HepG2 (cell line): ENCODE results near the gene CYP20A1. TPM values are rescaled to one million over a fixed set of nuclear protein-coding genes. Genes with fewer than 3 reads are reported as not detected.

ENCODE experiments used
- ATAC-seq: fragments of 200-7000 bp; cut with Tn5 transposase; 3 replicates; pipeline ENCODE4 v1.9.1; 2020; ENCODE audit warnings: mild to moderate bottlenecking, moderate library complexity
- BruUV-seq: library from RNA; stranded (reverse); fragments of 400-500 nt; replicated peaks from 2 replicates; lab custom pipeline; 2021; lab: Mats Ljungman, UMichigan
- CTCF ChIA-PET: fragments of 300-600 bp; formaldehyde crosslinking; extraction: SDS; loops from one replicate; lab custom pipeline; 2021; ENCODE audit warnings: low total read pairs, inconsistent platforms, low intra/inter-chr PET ratio; lab: Yijun Ruan, JAX
- POLR2A ChIA-PET: fragments of 350-600 bp; sonication (Branson Sonifier 250); formaldehyde crosslinking; loops from one replicate; lab custom pipeline; 2020; ENCODE audit warnings: antibody characterized with exemption, inconsistent platforms; lab: Yijun Ruan, JAX
- DNase-seq: peaks from one replicate; pipeline ENCODE4 v3.0.0-alpha.2; 2015; ENCODE audit warnings: low spot score
- FAIRE-seq: peaks from 3 replicates; lab custom pipeline; 2011; peaks lifted over from hg19 to GRCh38; lab: Jason Lieb, UNC
- H2AFZ ChIP-seq: one replicate; pipeline ENCODE4 v1.6.1; 2011; ENCODE audit warnings: low read length, inconsistent platforms
- H3K27ac ChIP-seq: fragments of 300-600 bp; 3 replicates; pipeline ENCODE4 v1.8.0; 2011; ENCODE audit warnings: mixed run types, mild to moderate bottlenecking, mixed read lengths, low read length, inconsistent platforms; ENCODE audit not compliant: insufficient read depth; ENCODE audit errors: extremely low read length
- H3K27me3 ChIP-seq, 2 experiments: fragments of 200-600 bp in 1 of 2; 2 replicates in 1 of 2; 3 replicates in 1 of 2; pipeline versions ENCODE4 v1.6.0 to v1.8.0; 2011; ENCODE audit warnings: low read length in 2 of 2, mild to moderate bottlenecking in 2 of 2, moderate library complexity in 2 of 2, inconsistent platforms in 1 of 2; ENCODE audit not compliant: insufficient read depth in 2 of 2, control insufficient read depth in 1 of 2
- H3K36me3 ChIP-seq, 2 experiments: fragments of 200-600 bp in 1 of 2; replicated peaks in 1 of 2; 2 replicates in 1 of 2; 3 replicates in 1 of 2; pipeline versions ENCODE4 v1.5.1 to v1.8.0; 2011; ENCODE audit warnings: low read length in 2 of 2, inconsistent platforms in 1 of 2; ENCODE audit not compliant: insufficient read depth in 2 of 2, control insufficient read depth in 1 of 2
- H3K4me1 ChIP-seq: 2 replicates; pipeline ENCODE4 v1.5.1; 2012; ENCODE audit warnings: low read length, inconsistent platforms; ENCODE audit not compliant: insufficient read depth
- H3K4me2 ChIP-seq: 2 replicates; pipeline ENCODE4 v1.6.0; 2011; ENCODE audit warnings: low read depth, low read length, inconsistent platforms
- H3K4me3 ChIP-seq, 3 experiments: fragments of 200-600 bp in 1 of 3; sonication (generic), shearing (Covaris generic) in 1 of 3; replicated peaks in 1 of 3; 2 replicates each; pipeline ENCODE4 v1.5.1; 2011 to 2016; ENCODE audit warnings: low read length in 3 of 3, inconsistent platforms in 2 of 3, low read depth in 2 of 3, mild to moderate bottlenecking in 2 of 3, control low read depth in 1 of 3, mixed read lengths in 1 of 3; ENCODE audit not compliant: insufficient read depth in 1 of 3
- H3K79me2 ChIP-seq: one replicate; pipeline ENCODE4 v1.6.1; 2011; ENCODE audit warnings: low read length, inconsistent platforms; ENCODE audit not compliant: insufficient read depth
- H3K9ac ChIP-seq: 2 replicates; pipeline ENCODE4 v1.6.0; 2011; ENCODE audit warnings: mild to moderate bottlenecking, low read depth, low read length, inconsistent platforms; ENCODE audit not compliant: insufficient read depth
- H3K9me3 ChIP-seq: 2 replicates; pipeline ENCODE4 v1.5.1; 2012; ENCODE audit warnings: mild to moderate bottlenecking, low read length
- H4K20me1 ChIP-seq: 2 replicates; pipeline ENCODE4 v1.6.0; 2011; ENCODE audit warnings: inconsistent platforms, mild to moderate bottlenecking, low read length, moderate library complexity; ENCODE audit not compliant: insufficient read depth
- IRF1 ChIP-seq: sonication (generic); formaldehyde crosslinking; IDR thresholded peaks from 2 replicates; pipeline ENCODE4 v1.4.0; 2020; ENCODE audit warnings: low read depth, mild to moderate bottlenecking, missing genetic modification reagents
- MAF1 ChIP-seq: sonication (generic); formaldehyde crosslinking; IDR thresholded peaks from 2 replicates; pipeline ENCODE4 v1.5.0; 2020; ENCODE audit warnings: missing genetic modification reagents, borderline replicate concordance
- MAFF ChIP-seq: IDR thresholded peaks from 2 replicates; pipeline ENCODE4 v1.6.1; 2011; ENCODE audit warnings: low read depth, low read length, improper control_type of control experiment
- MAFK ChIP-seq, 2 experiments: IDR thresholded peaks in 1 of 2; conservative IDR thresholded peaks in 1 of 2; 2 replicates each; pipeline ENCODE4 v1.6.1; 2011; ENCODE audit warnings: improper control_type of control experiment in 2 of 2, low read length in 2 of 2
- NCOA2 ChIP-seq: sonication (generic); formaldehyde crosslinking; IDR thresholded peaks from 2 replicates; pipeline ENCODE4 v1.8.0; 2022; ENCODE audit warnings: inconsistent platforms
- NR2F6 ChIP-seq, 2 experiments: IDR thresholded peaks; 2 replicates each; pipeline ENCODE4 v1.6.1; 2016; ENCODE audit warnings: antibody characterized with exemption in 1 of 2, mild to moderate bottlenecking in 1 of 2
- RFX3 ChIP-seq: IDR thresholded peaks from 2 replicates; pipeline ENCODE4 v1.6.1; 2016; ENCODE audit warnings: missing biosample characterization, missing genetic modification reagents
- SMAD3 ChIP-seq: sonication (generic); formaldehyde crosslinking; IDR thresholded peaks from 2 replicates; pipeline ENCODE4 v1.4.0; 2020; ENCODE audit warnings: missing genetic modification reagents
- SOX13 ChIP-seq, 3 experiments: fragments of 450-650 bp in 1 of 3; sonication (generic) in 1 of 3; formaldehyde crosslinking in 1 of 3; IDR thresholded peaks in 2 of 3; conservative IDR thresholded peaks in 1 of 3; 2 replicates each; pipeline versions ENCODE4 v1.5.0 to v1.6.1; 2016 to 2020; ENCODE audit warnings: antibody characterized with exemption in 1 of 3, mild to moderate bottlenecking in 1 of 3, missing compliant biosample characterization in 1 of 3, missing genetic modification reagents in 1 of 3, moderate library complexity in 1 of 3
- ZBTB43 ChIP-seq: sonication (generic); formaldehyde crosslinking; conservative IDR thresholded peaks from 2 replicates; pipeline ENCODE4 v1.4.0; 2020; ENCODE audit warnings: missing genetic modification reagents
- ZBTB8A ChIP-seq: sonication (generic); formaldehyde crosslinking; IDR thresholded peaks from 2 replicates; pipeline ENCODE4 v1.4.0; 2020; ENCODE audit warnings: mild to moderate bottlenecking, low read depth, missing genetic modification reagents, borderline replicate concordance
- ZNF20 ChIP-seq: sonication (generic); formaldehyde crosslinking; IDR thresholded peaks from 2 replicates; pipeline ENCODE4 v1.4.0; 2020; ENCODE audit warnings: mild to moderate bottlenecking, moderate library complexity, missing genetic modification reagents
- ZNF549 ChIP-seq: sonication (generic); formaldehyde crosslinking; IDR thresholded peaks from 2 replicates; pipeline ENCODE4 v1.5.0; 2020; ENCODE audit warnings: missing genetic modification reagents
- ZNF850 ChIP-seq: sonication (generic); formaldehyde crosslinking; conservative IDR thresholded peaks from 2 replicates; pipeline ENCODE4 v1.9.0; 2021; ENCODE audit warnings: mild to moderate bottlenecking, missing genetic modification reagents
- ZSCAN20 ChIP-seq: sonication (generic); formaldehyde crosslinking; IDR thresholded peaks from 2 replicates; pipeline ENCODE4 v1.4.0; 2020; ENCODE audit warnings: missing genetic modification reagents, mild to moderate bottlenecking, borderline replicate concordance
- ZSCAN31 ChIP-seq: sonication (generic); formaldehyde crosslinking; IDR thresholded peaks from 2 replicates; pipeline ENCODE4 v1.5.0; 2020; ENCODE audit warnings: low read depth, mild to moderate bottlenecking, missing genetic modification reagents
- WGBS: methylation state at CpG from one replicate; pipeline ENCODE4 v1.1.6; 2017; ENCODE audit warnings: low lambda C conversion rate; 5-methylcytosine and 5-hydroxymethylcytosine counted together
- in situ Hi-C: cut with HindIII; loops from 2 replicates; pipeline ENCODE4 v1.10.0; 2017; ENCODE audit warnings: low pct_unique_long_range_greater_than_20kb; ENCODE audit not compliant: extremely low pct_ligation_motif_present
- intact Hi-C: fragments of 100-400 bp; cut with micrococcal nuclease; formaldehyde crosslinking; loops from one replicate; pipeline ENCODE4 v1.10.0; 2022; ENCODE audit not compliant: unreplicated experiment
- polyA plus RNA-seq, 8 experiments: library from polyadenylated mRNA; depleted of rRNA in 3 of 8; stranded (reverse) in 7 of 8; unstranded in 1 of 8; fragments of >200 nt; fragmentation: Illumina TruSeq in 4 of 8; extraction: Trizol in 4 of 8; gene quantifications; 2 replicates each; pipeline versions ENCODE4 v1.2.1 to v1.2.3, GENCODE V29; 2011 to 2016; ENCODE audit warnings: low read depth in 4 of 8, missing spikeins in 1 of 8, mixed read lengths in 1 of 8; ENCODE audit not compliant: insufficient read depth in 1 of 8
- total RNA-seq, 5 experiments: library from RNA; depleted of rRNA; stranded (reverse); fragments of >200 nt; fragmentation: Illumina TruSeq; extraction: Trizol; gene quantifications; 2 replicates each; pipeline ENCODE4 v1.2.3, GENCODE V29; 2016; ENCODE audit warnings: low read depth in 1 of 5
- TF ChIP-seq, protein P1 (sequence below): sonication (generic); formaldehyde crosslinking; conservative IDR thresholded peaks from 2 replicates; pipeline ENCODE4 v1.8.0; 2022; ENCODE audit warnings: missing genetic modification reagents

The CYP20A1 gene
- total and polyA plus RNA-seq, 2 of the 13 experiments (the other 11 are each of a cell fraction or from before 2014, with no cell fraction given): 9.6 to 35.3 TPM

GRCh38 chr2:203344667-203345066, 105.8 kb downstream of the CYP20A1 start:
- intact Hi-C loops: no loop called here
- BruUV-seq: no TSS peak
- ATAC-seq (no peak), DNase-seq (no peak), FAIRE-seq (no peak)
- WGBS: 95% methylated on average over 12 of the region's 12 CpGs
- H4K20me1 ChIP-seq: no peaks in the 10 kb centered on the region
- no peak overlapping the region for H3K27ac ChIP-seq
- CTCF ChIA-PET: no interaction called here
- no peak overlapping the region for H3K9ac ChIP-seq
- TF ChIP-seq ZBTB8A (CRISPR knock-in tag) (no peak), ZSCAN31 (no peak), NR2F6 (IDR thresholded peaks at IDR 0.05) (no peak), NR2F6 (CRISPR knock-in tag; IDR thresholded peaks at IDR 0.05) (no peak), RFX3 (CRISPR knock-in tag) (no peak), MAF1 (no peak), ZNF20 (CRISPR knock-in tag) (no peak), NCOA2 (CRISPR knock-in tag) (no peak), IRF1 (CRISPR knock-in tag) (no peak), ZBTB43 (CRISPR knock-in tag) (no peak), ZSCAN20 (CRISPR knock-in tag) (no peak), ZNF549 (CRISPR knock-in tag) (no peak), MAFK (conservative IDR thresholded peaks at IDR 0.05 in 1 of 2, IDR thresholded peaks at IDR 0.05 in 1 of 2; ENCODE audit: low read length in 2 of 2) (peak; percentile 61 to 80; a peak in 3 of 4 replicates), MAFF (peak; percentile 63), SOX13 (IDR thresholded peaks at IDR 0.05) (no peak), SOX13 (CRISPR knock-in tag; conservative IDR thresholded peaks at IDR 0.05 in 1 of 2, IDR thresholded peaks at IDR 0.05 in 1 of 2) (no peak), ZNF850 (CRISPR knock-in tag) (no peak), SMAD3 (CRISPR knock-in tag) (no peak)
- TF ChIP-seq, protein P1, sequence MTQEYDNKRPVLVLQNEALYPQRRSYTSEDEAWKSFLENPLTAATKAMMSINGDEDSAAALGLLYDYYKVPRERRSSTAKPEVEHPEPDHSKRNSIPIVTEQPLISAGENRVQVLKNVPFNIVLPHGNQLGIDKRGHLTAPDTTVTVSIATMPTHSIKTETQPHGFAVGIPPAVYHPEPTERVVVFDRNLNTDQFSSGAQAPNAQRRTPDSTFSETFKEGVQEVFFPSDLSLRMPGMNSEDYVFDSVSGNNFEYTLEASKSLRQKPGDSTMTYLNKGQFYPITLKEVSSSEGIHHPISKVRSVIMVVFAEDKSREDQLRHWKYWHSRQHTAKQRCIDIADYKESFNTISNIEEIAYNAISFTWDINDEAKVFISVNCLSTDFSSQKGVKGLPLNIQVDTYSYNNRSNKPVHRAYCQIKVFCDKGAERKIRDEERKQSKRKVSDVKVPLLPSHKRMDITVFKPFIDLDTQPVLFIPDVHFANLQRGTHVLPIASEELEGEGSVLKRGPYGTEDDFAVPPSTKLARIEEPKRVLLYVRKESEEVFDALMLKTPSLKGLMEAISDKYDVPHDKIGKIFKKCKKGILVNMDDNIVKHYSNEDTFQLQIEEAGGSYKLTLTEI: no peak
- H3K9me3 ChIP-seq: no peaks in the 10 kb centered on the region
- H3K27me3 ChIP-seq: no peaks in the 10 kb centered on the region
- POLR2A ChIA-PET: no interaction called here
- no peak overlapping the region for H3K4me2 ChIP-seq
- in situ Hi-C loops: no loop called here
- H3K36me3 ChIP-seq: peaks cover 4 to 10% of the 10 kb centered on the region in 2 experiments; a peak in 4 of 5 replicates
- H3K4me3 ChIP-seq: no peak overlapping the region
- no peak overlapping the region for H2AFZ ChIP-seq
- H3K4me1 ChIP-seq: no peaks in the 10 kb centered on the region
- H3K79me2 ChIP-seq: peaks cover 20% of the 10 kb centered on the region
